CD14-positive monocyte (primary cell): ENCODE measurements around the gene GCK. TPM values are rescaled to one million over a fixed set of nuclear protein-coding genes. Genes with fewer than 3 reads are reported as not detected.

Experiments
- DNase-seq, 3 donors: peaks; one replicate each; pipeline ENCODE4 v3.0.0-alpha.2; 2011 to 2022
- H2AFZ ChIP-seq: 2 replicates; pipeline ENCODE4 v1.6.0; 2012; ENCODE audit warnings: mild to moderate bottlenecking, low read depth, low read length, inconsistent platforms; ENCODE audit not compliant: insufficient read depth, poor library complexity, severe bottlenecking
- H3K27ac ChIP-seq, 2 donors: 1 replicate in 1 of 2; 2 replicates in 1 of 2; pipeline ENCODE4 v1.5.1; 2012 to 2013; ENCODE audit warnings: low read length in 2 of 2, control low read depth in 1 of 2, inconsistent platforms in 1 of 2, low read depth in 1 of 2, mild to moderate bottlenecking in 1 of 2
- H3K27me3 ChIP-seq, 2 donors: one replicate each; pipeline versions ENCODE4 v1.6.0 to v1.6.1; 2011 to 2013; ENCODE audit warnings: low read length in 2 of 2; ENCODE audit not compliant: control insufficient read depth in 2 of 2, insufficient read depth in 2 of 2
- H3K36me3 ChIP-seq, 2 donors: replicated peaks in 1 of 2; 1 replicate in 1 of 2; 2 replicates in 1 of 2; pipeline versions ENCODE4 v1.5.1 to v1.6.1; 2012 to 2013; ENCODE audit warnings: low read length in 2 of 2, control low read depth in 1 of 2, inconsistent platforms in 1 of 2, mild to moderate bottlenecking in 1 of 2; ENCODE audit not compliant: insufficient read depth in 2 of 2, control insufficient read depth in 1 of 2
- H3K4me1 ChIP-seq, 2 donors: 1 replicate in 1 of 2; 2 replicates in 1 of 2; pipeline versions ENCODE4 v1.5.1 to v1.6.1; 2012 to 2013; ENCODE audit warnings: low read length in 2 of 2, control low read depth in 1 of 2, inconsistent platforms in 1 of 2, mild to moderate bottlenecking in 1 of 2, moderate library complexity in 1 of 2; ENCODE audit not compliant: insufficient read depth in 2 of 2, control insufficient read depth in 1 of 2
- H3K4me2 ChIP-seq: replicated peaks from 2 replicates; pipeline ENCODE3; 2012; ENCODE audit warnings: low read length, moderate library complexity, mild to moderate bottlenecking; ENCODE audit not compliant: poor library complexity, severe bottlenecking; ENCODE audit errors: extremely low read depth
- H3K4me3 ChIP-seq, 3 experiments: fragments of 200-600 bp in 1 of 3; sonication (generic) in 1 of 3; replicated peaks in 1 of 3; 1 replicate in 2 of 3; 2 replicates in 1 of 3; pipeline ENCODE4 v1.5.1; 2011 to 2013; ENCODE audit warnings: low read length in 3 of 3, mild to moderate bottlenecking in 3 of 3, control low read depth in 2 of 3, low read depth in 2 of 3, inconsistent platforms in 1 of 3, moderate library complexity in 1 of 3
- H3K79me2 ChIP-seq: 2 replicates; pipeline ENCODE4 v1.6.0; 2012; ENCODE audit warnings: mild to moderate bottlenecking, control low read depth, inconsistent platforms, low read length, moderate library complexity; ENCODE audit not compliant: insufficient read depth
- H3K9ac ChIP-seq: 2 replicates; pipeline ENCODE4 v1.6.0; 2017; ENCODE audit warnings: low read length, mild to moderate bottlenecking; ENCODE audit not compliant: insufficient read depth, poor library complexity, severe bottlenecking
- H3K9me3 ChIP-seq, 2 donors: replicated peaks in 1 of 2; 1 replicate in 1 of 2; 2 replicates in 1 of 2; pipeline versions ENCODE4 v1.5.1 to v1.6.1; 2012 to 2013; ENCODE audit warnings: low read length in 2 of 2, control low read depth in 1 of 2; ENCODE audit not compliant: control insufficient read depth in 1 of 2, insufficient read depth in 1 of 2
- H4K20me1 ChIP-seq: 2 replicates; pipeline ENCODE4 v1.6.0; 2012; ENCODE audit warnings: mild to moderate bottlenecking, low read length, control low read depth, moderate library complexity; ENCODE audit not compliant: insufficient read depth
- H3K27ac Mint-ChIP-seq, 7 donors: one replicate each; pipeline ENCODE4 v1.8.0; 2020; ENCODE audit warnings: mild to moderate bottlenecking in 7 of 7, mixed read lengths in 7 of 7, moderate library complexity in 6 of 7, inconsistent platforms in 2 of 7
- H3K27me3 Mint-ChIP-seq, 3 donors: one replicate each; pipeline ENCODE4 v1.8.0; 2021 to 2022; ENCODE audit warnings: low read depth in 3 of 3, mild to moderate bottlenecking in 3 of 3, mixed read lengths in 3 of 3, moderate library complexity in 3 of 3, inconsistent platforms in 1 of 3
- H3K36me3 Mint-ChIP-seq, 2 donors: one replicate each; pipeline ENCODE4 v1.8.0; 2020; ENCODE audit warnings: mixed read lengths in 2 of 2, inconsistent platforms in 1 of 2, mild to moderate bottlenecking in 1 of 2
- H3K4me1 Mint-ChIP-seq: one replicate; pipeline ENCODE4 v1.8.0; 2020; ENCODE audit warnings: mild to moderate bottlenecking, mixed read lengths
- H3K4me3 Mint-ChIP-seq, 2 donors: one replicate each; pipeline ENCODE4 v1.8.0; 2020; ENCODE audit warnings: mild to moderate bottlenecking in 2 of 2, mixed read lengths in 2 of 2, moderate library complexity in 1 of 2
- H3K9me3 Mint-ChIP-seq, 7 donors: one replicate each; pipeline ENCODE4 v1.8.0; 2020 to 2022; ENCODE audit warnings: mixed read lengths in 7 of 7, mild to moderate bottlenecking in 6 of 7, moderate library complexity in 6 of 7, inconsistent platforms in 2 of 7
- CTCF ChIP-seq: fragments of 200-600 bp; IDR thresholded peaks from one replicate; pipeline ENCODE4 v1.8.0; 2022; ENCODE audit warnings: antibody characterized with exemption, mild to moderate bottlenecking
- WGBS: methylation state at CpG from one replicate; pipeline ENCODE4 v1.1.5; 2013; ENCODE audit warnings: missing lambda C conversion rate; ENCODE audit not compliant: insufficient coverage; 5-methylcytosine and 5-hydroxymethylcytosine counted together
- intact Hi-C, 2 donors: fragments of 100-400 bp; cut with micrococcal nuclease; formaldehyde crosslinking; loops; one replicate each; pipeline versions ENCODE4 v1.15.0 to v1.15.1; 2023
- polyA plus RNA-seq, 3 donors: library from polyadenylated mRNA; depleted of rRNA in 1 of 3; unstranded in 2 of 3; stranded (reverse) in 1 of 3; fragments of 300-500 nt in 2 of 3; fragments of >200 nt in 1 of 3; fragmentation: Illumina TruSeq in 2 of 3; gene quantifications; 1 replicate in 2 of 3; 2 replicates in 1 of 3; pipeline ENCODE4 v1.2.3, GENCODE V29; 2012 to 2021

Gene GCK
- polyA plus RNA-seq, 3 donors = not detected

- Mint-ChIP-seq H3K9me3 (peaks cover 0 to 1% (median 0%) of the 10 kb centered on the region in 7 donors), H3K27me3 (peaks cover 0 to 5% (median 2%) of the 10 kb centered on the region in 3 donors), H3K4me3 (no peak overlapping the region), H3K4me1 (peaks cover 5% of the 10 kb centered on the region), H3K27ac (no peak overlapping the region), H3K36me3 (peaks cover 7 to 11% of the 10 kb centered on the region in 2 donors)
- Histone ChIP-seq H3K4me3 (no peak overlapping the region), H4K20me1 (no peaks in the 10 kb centered on the region), H3K4me1 (no peaks in the 10 kb centered on the region), H3K27me3 (no peaks in the 10 kb centered on the region), H3K4me2 (no peak overlapping the region), H3K27ac (no peak overlapping the region), H3K36me3 (peaks cover 4 to 12% of the 10 kb centered on the region in 2 donors), H3K9ac (no peak overlapping the region), H3K9me3 (no peaks in the 10 kb centered on the region), H3K79me2 (no peaks in the 10 kb centered on the region), H2AFZ (no peak overlapping the region)
- intact Hi-C loops = no loop called here
- no peak for TF ChIP-seq CTCF
- WGBS = 88% methylated on average over 10 of the region's 26 CpGs
- DNase-seq = no peak
Observed at GRCh38 chr7:44218418-44219201, 29.4 kb upstream of the GCK start.

GRCh38 chr7:44217852-44218402 lies 28.7 kb upstream of the GCK start:
- no peaks in the 10 kb centered on the region for H3K27me3 ChIP-seq
- WGBS = 94% methylated on average over 11 of the region's 17 CpGs
- Mint-ChIP-seq H3K27ac (no peak overlapping the region), H3K4me3 (no peak overlapping the region), H3K4me1 (peaks cover 5% of the 10 kb centered on the region), H3K9me3 (peaks cover 0 to 1% (median 0%) of the 10 kb centered on the region in 7 donors), H3K27me3 (peaks cover 0 to 5% (median 2%) of the 10 kb centered on the region in 3 donors), H3K36me3 (peaks cover 9 to 18% of the 10 kb centered on the region in 2 donors)
- TF ChIP-seq CTCF = no peak
- H3K4me2 ChIP-seq = no peak overlapping the region
- H2AFZ ChIP-seq = no peak overlapping the region
- no peaks in the 10 kb centered on the region for H3K9me3 ChIP-seq
- no peaks in the 10 kb centered on the region for H3K4me1 ChIP-seq
- H3K9ac ChIP-seq = no peak overlapping the region
- no peak for DNase-seq
- intact Hi-C loops = no loop called here
- no peak overlapping the region for H3K4me3 ChIP-seq
- peaks cover 9 to 18% of the 10 kb centered on the region in 2 donors for H3K36me3 ChIP-seq
- H3K27ac ChIP-seq = no peak overlapping the region
- no peaks in the 10 kb centered on the region for H3K79me2 ChIP-seq
- H4K20me1 ChIP-seq = no peaks in the 10 kb centered on the region
